H1 (cell line): ENCODE results near the gene COL6A3.

ENCODE experiments used
- CEBPB ChIP-seq: IDR thresholded peaks from 2 replicates; pipeline ENCODE4 v1.6.1; 2012; ENCODE audit warnings: low read depth, low read length
- CREB1 ChIP-seq: IDR thresholded peaks from 2 replicates; pipeline ENCODE4 v1.6.1; 2012; ENCODE audit warnings: inconsistent platforms
- EP300 ChIP-seq, 2 experiments: IDR thresholded peaks; 1 replicate in 1 of 2; 2 replicates in 1 of 2; pipeline ENCODE4 v1.6.1; 2011 to 2012; ENCODE audit warnings: low read depth in 2 of 2, low read length in 2 of 2, mild to moderate bottlenecking in 2 of 2, borderline replicate concordance in 1 of 2, inconsistent platforms in 1 of 2, moderate library complexity in 1 of 2
- EZH2 ChIP-seq: fragments of 200-600 bp; sonication (generic); IDR thresholded peaks from 2 replicates; pipeline ENCODE4 v1.7.1; 2012; ENCODE audit warnings: low read depth, mild to moderate bottlenecking, moderate library complexity, low read length, inconsistent platforms; ENCODE audit not compliant: severe bottlenecking
- FOSL1 ChIP-seq: IDR thresholded peaks from 2 replicates; pipeline ENCODE4 v1.6.1; 2011; ENCODE audit warnings: mild to moderate bottlenecking, low read depth, low read length, moderate library complexity; ENCODE audit not compliant: insufficient read depth
- GTF2F1 ChIP-seq: IDR thresholded peaks from 2 replicates; pipeline ENCODE4 v1.6.1; 2012; ENCODE audit warnings: low read depth, low read length, improper control_type of control experiment, borderline replicate concordance
- HDAC2 ChIP-seq, 2 experiments: fragments of 300-600 bp in 1 of 2; sonication (generic) in 1 of 2; IDR thresholded peaks; 2 replicates each; pipeline ENCODE4 v1.6.1; 2011 to 2012; ENCODE audit warnings: low read depth in 2 of 2, low read length in 2 of 2, mild to moderate bottlenecking in 2 of 2, moderate library complexity in 2 of 2, borderline replicate concordance in 1 of 2, inconsistent platforms in 1 of 2
- POLR2A ChIP-seq, 2 experiments: IDR thresholded peaks; 1 replicate in 1 of 2; 2 replicates in 1 of 2; pipeline ENCODE4 v1.6.1; 2011; ENCODE audit warnings: low read depth in 2 of 2, low read length in 2 of 2, mild to moderate bottlenecking in 2 of 2; ENCODE audit errors: control extremely low read depth in 1 of 2
- POLR2AphosphoS5 ChIP-seq: IDR thresholded peaks from 2 replicates; pipeline ENCODE4 v1.6.1; 2011; ENCODE audit warnings: low read depth, low read length
- RFX5 ChIP-seq: IDR thresholded peaks from 2 replicates; pipeline ENCODE4 v1.6.1; 2011; ENCODE audit warnings: low read depth, low read length, improper control_type of control experiment, borderline replicate concordance
- TEAD4 ChIP-seq: IDR thresholded peaks from 2 replicates; pipeline ENCODE4 v1.6.1; 2012; ENCODE audit warnings: low read depth, low read length, inconsistent platforms, mixed read lengths
- YY1 ChIP-seq: IDR thresholded peaks from 2 replicates; pipeline ENCODE4 v1.6.1; 2011; ENCODE audit warnings: low read depth, mild to moderate bottlenecking, low read length
- TF ChIP-seq, protein P1 (sequence below), 3 experiments: IDR thresholded peaks; 1 replicate in 2 of 3; 2 replicates in 1 of 3; pipeline versions ENCODE4 v1.5.1 to v1.6.1; 2011; ENCODE audit warnings: low read length in 3 of 3, mild to moderate bottlenecking in 3 of 3, inconsistent platforms in 2 of 3, low read depth in 1 of 3, moderate library complexity in 1 of 3; ENCODE audit not compliant: insufficient read depth in 1 of 3; ENCODE audit errors: control extremely low read depth in 1 of 3

DNA sequence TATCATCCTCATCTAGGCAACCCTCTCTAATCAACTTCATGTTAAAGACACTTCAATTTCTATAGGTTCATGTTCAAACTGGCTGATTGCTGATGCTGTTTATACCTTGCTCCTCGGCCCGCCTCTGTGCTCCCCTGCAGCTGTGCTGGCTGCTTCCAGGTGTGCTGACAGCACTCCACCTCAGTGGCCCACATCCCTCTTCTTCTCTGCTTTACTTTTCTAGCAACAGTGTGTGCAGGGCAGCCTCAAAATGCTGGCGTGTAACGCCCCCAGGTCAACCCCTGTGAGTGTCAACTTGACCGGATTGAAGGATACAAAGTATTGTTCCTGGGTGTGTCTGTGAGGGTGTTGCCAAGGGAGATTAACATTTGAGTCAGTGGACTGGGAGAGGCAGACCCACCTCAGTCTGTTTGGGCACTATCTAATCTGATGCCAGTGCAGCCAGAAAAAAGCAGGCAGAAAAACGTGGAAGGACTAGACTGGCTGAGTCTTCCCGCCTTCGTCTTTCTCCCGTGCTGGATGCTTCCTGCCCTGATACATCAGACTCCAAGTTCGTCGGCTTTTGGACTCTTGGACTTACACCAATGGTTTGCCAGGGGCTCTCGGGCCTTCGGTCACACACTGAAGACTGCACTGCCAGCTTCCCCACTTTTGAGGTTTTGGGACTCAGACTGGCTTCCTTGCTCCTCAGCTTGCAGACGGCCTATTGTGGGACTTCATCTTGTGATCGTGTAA is 94.7 kb downstream of the COL6A3 start:
- TF ChIP-seq GTF2F1 (no peak), CEBPB (no peak), CREB1 (no peak), HDAC2 (IDR thresholded peaks at IDR 0.05; ENCODE audit: borderline replicate concordance in 1 of 2, low read depth in 2 of 2, low read length in 2 of 2) (no peak), POLR2A (IDR thresholded peaks at IDR 0.05; ENCODE audit: control extremely low read depth in 1 of 2, low read depth in 2 of 2, low read length in 2 of 2) (no peak), RFX5 (no peak), TEAD4 (no peak), POLR2AphosphoS5 (no peak), EZH2 (no peak), FOSL1 (no peak), YY1 (no peak), EP300 (IDR thresholded peaks at IDR 0.05; ENCODE audit: borderline replicate concordance in 1 of 2, low read depth in 2 of 2, low read length in 2 of 2) (no peak)
- TF ChIP-seq, protein P1, sequence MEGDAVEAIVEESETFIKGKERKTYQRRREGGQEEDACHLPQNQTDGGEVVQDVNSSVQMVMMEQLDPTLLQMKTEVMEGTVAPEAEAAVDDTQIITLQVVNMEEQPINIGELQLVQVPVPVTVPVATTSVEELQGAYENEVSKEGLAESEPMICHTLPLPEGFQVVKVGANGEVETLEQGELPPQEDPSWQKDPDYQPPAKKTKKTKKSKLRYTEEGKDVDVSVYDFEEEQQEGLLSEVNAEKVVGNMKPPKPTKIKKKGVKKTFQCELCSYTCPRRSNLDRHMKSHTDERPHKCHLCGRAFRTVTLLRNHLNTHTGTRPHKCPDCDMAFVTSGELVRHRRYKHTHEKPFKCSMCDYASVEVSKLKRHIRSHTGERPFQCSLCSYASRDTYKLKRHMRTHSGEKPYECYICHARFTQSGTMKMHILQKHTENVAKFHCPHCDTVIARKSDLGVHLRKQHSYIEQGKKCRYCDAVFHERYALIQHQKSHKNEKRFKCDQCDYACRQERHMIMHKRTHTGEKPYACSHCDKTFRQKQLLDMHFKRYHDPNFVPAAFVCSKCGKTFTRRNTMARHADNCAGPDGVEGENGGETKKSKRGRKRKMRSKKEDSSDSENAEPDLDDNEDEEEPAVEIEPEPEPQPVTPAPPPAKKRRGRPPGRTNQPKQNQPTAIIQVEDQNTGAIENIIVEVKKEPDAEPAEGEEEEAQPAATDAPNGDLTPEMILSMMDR (IDR thresholded peaks at IDR 0.05; ENCODE audit: control extremely low read depth in 1 of 3, insufficient read depth in 1 of 3, low read depth in 1 of 3, low read length in 3 of 3): no peak
